Nucleus accumbens (tissue), 56 donors: ENCODE data around the gene KRTAP10-1.
A peak's percentile ranks its signal among the peaks of the same experiment; 100 is the strongest.
"Not testable (repeated sequence)": the region's sequence is repeated elsewhere in the genome, so short reads cannot be mapped to it uniquely, and the experiment has no call there.

Source experiments
- DNase-seq, 56 donors: peaks; one replicate each; lab custom pipeline; 2025; lab: John Stamatoyannopoulos, UW

The KRTAP10-1 gene, protein sequence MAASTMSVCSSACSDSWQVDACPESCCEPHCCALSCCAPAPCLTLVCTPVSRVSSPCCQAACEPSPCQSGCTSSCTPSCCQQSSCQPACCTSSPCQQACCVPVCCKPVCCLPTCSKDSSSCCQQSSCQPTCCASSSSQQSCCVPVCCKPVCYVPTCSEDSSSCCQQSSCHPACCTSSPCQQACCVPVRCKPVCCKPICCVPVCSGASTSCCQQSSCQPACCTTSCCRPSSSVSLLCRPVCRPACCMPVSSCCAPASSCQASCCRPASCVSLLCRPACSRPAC

GRCh38 chr21:44539991-44540666, at the start of gene KRTAP10-1:
Gene KRTAP10-1, minus strand, starts transcription at chr21:44540195. Its CDS starts 45 bp downstream, at chr21:44540150.
- DNase-seq = no peak

DNA sequence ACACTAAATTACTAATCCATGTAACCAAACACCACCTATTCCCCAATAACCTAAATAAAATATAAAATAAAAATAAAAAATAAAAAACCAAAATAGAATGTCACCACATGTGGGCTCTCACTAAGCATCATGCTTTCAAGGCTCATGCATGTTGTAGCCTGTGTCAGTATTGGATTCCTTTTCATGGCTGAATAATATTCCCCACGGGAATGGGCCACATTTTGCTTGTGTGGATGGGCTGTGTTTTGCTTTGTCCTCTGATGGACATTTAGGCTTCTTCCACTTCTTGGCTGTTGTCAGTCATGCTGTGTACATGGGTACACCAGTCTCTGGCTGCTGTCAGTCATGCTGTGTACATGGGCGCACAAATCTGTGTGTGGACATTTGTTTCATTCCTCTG, 49.1 kb upstream of the KRTAP10-1 start:
- DNase-seq = no peak

- no peak for DNase-seq
These were observed 45.9 kb upstream of the KRTAP10-1 start for GRCh38 chr21:44585892-44586291.

DNA sequence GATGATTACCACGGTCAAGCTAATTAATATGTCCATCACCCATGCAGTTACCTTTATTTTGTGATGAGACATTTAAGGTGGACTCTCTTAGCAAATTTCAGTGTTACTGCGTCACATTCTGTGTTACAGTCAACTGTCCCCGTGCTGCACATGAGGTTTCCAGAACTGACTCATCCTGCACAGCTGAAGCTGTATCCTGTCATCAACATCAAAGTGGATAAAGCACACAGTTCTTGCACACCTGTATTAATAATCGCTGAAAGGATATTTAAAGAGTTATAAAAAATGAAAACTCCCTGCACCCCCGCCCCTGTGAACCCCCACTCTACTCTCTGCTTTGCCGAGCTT, 43.8 kb upstream of the KRTAP10-1 start:
- peak in 7 of 56 donors; percentile 7 to 50 (median 15) for DNase-seq

DNA sequence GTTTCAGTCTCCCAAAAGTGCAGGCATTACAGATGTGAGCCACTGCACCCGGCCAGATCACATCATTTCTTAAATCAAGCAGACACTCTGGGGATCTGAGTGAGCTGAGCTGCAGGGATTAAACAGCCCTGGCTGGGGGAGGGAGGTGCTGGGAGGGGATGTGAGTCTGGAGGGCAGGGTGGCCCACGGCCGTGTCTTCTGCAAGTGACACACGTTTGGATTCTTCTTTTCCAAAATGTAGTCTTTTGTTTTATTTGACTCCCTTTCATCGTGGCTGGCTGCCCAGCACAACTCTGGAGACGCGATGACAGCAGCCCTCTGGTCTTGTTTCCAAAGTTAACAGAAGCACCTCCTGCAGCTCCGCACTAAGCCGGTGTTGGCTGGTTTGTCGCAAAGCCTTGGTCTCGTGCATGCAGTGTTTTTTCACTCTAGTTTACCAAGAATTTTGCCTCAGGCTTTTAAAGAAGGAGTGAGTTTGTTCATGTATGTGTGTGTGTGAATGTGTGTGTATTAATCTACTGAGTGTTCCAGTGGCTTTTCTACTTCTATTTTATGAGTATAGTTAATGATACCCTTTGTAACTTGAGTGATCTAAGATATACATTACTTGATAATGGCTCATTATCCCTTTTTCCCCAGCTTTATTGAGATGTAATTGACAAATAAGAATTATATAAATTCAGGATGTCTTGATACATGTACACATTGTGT, 43.2 kb upstream of the KRTAP10-1 start:
- no peak for DNase-seq

GRCh38 chr21:44582055-44582454, 42.1 kb upstream of the KRTAP10-1 start:
- no peak for DNase-seq

GRCh38 chr21:44581158-44581557, 41.2 kb upstream of the KRTAP10-1 start:
- DNase-seq = no peak

GRCh38 chr21:44580231-44580821, 40.3 kb upstream of the KRTAP10-1 start, which contains the start of gene KRTAP10-5:
Gene KRTAP10-5, minus strand, starts transcription at chr21:44580604. Its CDS starts 26 bp downstream, at chr21:44580578.
- not testable (repeated sequence) for DNase-seq

GRCh38 chr21:44579833-44580144, 39.8 kb upstream of the KRTAP10-1 start:
- no peak for DNase-seq

DNA sequence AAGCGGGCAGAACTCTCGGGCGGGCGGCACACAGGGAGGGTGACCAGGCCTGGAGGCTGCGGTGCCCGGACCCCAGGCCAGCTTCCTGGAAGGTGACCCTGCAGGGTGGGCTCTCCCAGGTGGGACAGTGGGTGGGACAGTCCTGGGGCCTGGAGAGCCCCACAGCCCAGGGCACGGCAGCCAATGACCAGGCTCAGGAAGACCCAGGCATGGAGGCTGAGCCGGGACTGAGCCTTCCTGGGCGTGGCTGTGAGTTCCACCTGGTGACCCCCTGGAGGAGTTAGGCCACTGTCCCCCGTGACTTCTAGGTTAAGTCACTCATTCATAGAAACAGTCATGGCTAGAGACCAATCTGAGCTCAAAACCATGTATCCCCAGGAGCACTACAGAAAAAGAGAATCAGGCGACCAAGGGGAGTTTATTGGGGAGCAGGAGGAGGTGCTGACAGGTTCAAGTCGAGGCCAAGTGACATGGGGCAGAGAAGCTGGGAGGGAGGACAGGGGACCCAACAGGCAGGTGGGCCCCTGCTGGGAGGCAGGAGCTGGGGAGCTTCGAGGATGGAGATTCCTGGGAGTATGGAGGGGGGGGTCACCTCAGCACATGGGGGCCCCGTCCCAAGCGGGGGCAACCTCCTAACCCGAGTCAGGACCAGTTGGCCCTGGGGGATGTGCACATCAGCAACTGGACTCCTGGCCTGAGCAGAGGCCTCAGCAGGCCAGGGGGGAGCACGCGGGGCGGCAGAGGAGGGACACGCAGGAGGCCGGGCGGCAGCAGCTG, 39.2 kb upstream of the KRTAP10-1 start:
- no peak for DNase-seq

DNA sequence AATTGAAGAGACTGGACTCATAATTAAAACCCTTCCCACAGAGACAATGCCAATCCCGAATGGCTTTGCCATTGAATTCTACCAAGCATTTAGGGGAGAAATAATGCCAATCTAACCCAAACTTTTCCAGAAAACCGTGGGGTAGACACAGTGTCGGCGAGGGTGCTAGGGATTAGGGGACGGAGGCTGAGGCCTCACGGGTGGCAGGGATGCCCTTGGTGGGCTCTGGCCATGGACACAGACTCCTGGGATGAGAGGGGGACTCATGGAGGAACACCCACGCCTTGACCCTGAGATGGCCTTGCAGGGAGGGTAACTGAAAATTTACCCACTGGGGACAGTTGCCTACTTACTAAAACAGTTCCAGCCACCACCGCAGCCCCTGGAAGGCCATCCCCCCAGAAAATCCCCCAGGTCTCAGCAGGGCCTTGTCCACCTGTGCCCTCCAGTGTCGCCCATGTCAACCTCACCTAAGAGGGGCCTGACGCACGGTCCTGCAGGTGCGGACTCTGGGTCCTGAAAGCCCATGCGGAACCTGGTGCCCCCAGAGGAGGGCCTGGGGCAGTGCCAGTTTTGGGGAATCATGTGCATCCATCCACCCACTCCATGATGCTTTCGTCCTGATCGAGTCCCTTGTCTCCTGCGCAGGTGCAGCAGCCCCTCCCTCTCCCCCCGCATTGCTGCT, 38.5 kb upstream of the KRTAP10-1 start:
- no peak for DNase-seq

DNA sequence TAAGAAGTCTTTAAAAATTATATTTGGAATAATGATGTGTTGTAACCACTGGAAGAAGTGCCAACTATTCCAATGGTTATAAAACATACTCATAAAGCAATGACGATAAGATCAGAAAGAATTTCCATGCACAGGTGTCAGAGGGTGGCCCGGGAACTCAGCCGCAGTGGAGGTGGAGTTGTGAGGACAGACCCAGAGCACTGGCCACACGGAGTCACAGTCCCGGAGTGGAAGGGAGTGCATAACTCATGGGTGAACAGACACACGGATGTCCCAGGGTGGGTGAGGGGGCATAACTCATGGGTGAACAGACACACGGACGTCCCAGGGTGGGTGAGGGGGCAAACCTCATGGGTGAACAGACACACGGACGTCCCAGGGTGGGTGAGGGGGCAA, 36.0 kb upstream of the KRTAP10-1 start:
- no peak for DNase-seq

GRCh38 chr21:44575307-44576024, 35.5 kb upstream of the KRTAP10-1 start:
- no peak for DNase-seq

DNA sequence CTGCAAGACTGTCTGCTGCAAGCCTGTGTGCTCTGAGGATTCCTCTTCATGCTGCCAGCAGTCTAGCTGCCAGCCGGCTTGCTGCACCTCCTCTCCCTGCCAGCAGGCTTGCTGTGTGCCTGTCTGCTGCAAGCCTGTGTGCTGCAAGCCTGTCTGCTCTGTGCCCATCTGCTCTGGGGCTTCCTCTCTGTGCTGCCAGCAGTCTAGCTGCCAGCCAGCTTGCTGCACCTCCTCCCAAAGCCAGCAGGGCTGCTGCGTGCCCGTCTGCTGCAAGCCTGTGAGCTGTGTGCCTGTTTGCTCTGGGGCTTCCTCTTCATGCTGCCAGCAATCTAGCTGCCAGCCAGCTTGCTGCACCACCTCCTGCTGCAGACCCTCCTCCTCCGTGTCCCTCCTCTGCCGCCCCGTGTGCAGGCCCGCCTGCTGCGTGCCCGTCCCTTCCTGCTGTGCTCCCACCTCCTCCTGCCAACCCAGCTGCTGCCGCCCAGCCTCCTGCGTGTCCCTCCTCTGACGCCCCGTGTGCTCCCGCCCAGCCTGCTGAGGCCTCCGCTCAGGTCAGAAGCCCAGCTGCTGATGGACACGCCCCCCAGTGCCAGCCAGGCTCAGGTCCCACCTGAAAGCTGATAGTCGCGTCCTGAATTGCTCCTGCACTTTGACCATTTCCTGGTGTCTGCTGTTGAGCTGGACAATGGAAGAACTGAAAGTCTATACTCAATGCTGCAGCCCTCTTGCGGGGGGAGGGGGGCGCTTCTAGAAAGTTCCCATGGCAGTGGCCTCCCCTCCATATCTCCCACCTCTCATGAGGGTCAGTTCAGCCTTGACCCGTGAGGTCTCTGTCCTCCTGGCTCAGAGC, 34.7 kb upstream of the KRTAP10-1 start:
- no peak for DNase-seq

GRCh38 chr21:44573630-44574456, 33.8 kb upstream of the KRTAP10-1 start, which contains the start of gene KRTAP10-4:
Gene KRTAP10-4, plus strand, starts transcription at chr21:44573729. Its CDS starts 30 bp downstream, at chr21:44573759.
- not testable (repeated sequence) for DNase-seq

- DNase-seq = no peak
These were observed 33.1 kb upstream of the KRTAP10-1 start for GRCh38 chr21:44572959-44573583.
